Amniotic stem cell (primary cell): ENCODE measurements around the gene TIMM23B.
"Not testable (repeated sequence)": the region's sequence is repeated elsewhere in the genome, so short reads cannot be mapped to it uniquely, and the experiment has no call there.

Source experiments
- DNase-seq: peaks from one replicate; lab custom pipeline; 2025; lab: John Stamatoyannopoulos, UW

TIMM23B gene, protein sequence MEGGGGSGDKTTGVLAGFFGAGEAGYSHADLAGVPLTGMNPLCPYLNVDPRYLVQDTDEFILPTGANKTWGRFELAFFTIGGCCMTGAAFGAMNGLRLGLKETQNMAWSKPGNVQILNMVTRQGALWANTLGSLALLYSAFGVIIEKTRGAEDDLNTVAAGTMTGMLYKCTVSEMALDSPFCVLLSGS

DNA sequence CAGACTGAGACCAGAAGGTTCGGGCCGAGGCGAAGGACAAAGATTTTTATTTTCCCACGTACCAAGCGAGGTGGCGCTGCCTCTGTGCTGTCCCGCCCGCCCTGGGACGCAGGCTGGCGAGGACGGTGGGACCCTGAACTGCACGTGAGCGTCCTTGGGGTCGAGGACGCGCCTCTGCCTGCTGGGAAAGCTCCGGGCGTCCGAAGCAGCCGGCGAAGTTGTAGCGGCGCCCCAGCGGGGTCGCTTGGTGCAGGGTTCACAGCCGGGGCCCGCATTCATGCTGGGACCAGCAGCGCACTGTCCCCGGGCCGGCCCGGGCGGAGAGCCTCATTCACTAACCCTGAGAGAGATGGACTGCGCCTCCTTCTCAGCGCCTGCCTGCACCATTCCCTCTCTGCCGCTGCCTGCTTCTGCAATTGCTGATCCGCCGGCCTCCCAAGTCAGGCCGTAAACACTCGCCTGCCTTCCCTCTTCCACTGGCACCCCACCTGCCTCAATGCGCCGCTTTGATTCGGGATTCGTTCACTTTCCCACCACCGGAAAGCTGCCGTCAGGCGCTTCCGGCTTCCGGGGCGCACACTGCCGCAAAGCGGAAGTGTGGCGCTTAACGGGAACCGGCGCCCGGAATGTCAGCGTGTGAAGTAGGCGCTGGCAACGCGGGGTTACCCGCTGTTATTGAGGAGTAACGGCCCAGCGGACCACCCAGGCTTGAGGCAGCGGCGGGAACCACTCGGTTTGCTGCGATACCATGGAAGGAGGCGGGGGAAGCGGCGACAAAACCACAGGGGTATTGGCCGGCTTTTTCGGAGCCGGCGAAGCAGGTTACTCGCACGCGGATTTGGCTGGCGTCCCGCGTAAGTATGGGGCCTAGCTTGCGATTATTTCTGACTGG is at the start of gene TIMM23B, which contains the start of gene PARG:
TIMM23B (plus strand) TSS at position 607 of the 892 bp plus-strand sequence; CDS start at position 749, 142 bp downstream.
PARG (minus strand) TSS at position 581 of the 892 bp plus-strand sequence; CDS start at position 279, 302 bp downstream.
- peak; percentile 28 for DNase-seq

DNA sequence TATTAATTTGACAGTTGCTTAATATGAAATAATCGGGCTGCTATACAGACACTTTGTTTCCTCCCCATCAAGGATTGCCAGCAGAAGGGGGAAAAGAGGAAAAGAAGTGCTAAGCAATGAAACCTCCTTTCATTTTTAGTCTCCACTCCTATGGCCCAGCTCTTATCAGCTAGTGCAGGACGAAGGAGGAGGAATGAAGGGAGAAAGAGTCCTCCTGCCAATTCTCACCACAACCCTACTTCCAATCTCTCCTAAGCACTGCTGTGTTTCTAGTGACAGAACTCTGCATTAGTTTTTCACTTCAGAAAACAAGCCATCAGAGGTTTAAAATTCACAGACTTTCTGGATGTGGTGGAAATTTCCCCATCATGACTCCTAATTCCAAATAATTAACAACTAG is 41.9 kb upstream of the TIMM23B start:
- DNase-seq = not testable (repeated sequence)

DNA sequence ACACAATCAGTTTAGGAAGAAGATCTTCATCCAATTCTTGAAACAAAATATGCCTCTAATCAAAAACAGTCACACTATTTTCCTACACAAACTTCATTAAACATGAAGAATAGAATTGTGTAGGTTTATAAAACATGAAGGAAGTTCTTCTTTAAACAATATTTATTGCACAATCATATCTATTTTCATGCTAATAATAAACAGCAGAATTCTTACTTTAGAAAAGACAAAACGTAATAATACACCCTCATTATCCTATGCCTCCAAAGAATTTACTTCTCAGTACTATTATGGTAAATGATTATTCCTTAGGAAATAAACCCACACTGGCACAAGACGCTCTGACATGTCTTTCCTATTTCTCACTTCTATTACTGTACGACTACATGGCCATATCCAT is 41.4 kb upstream of the TIMM23B start:
- DNase-seq = not testable (repeated sequence)

DNA sequence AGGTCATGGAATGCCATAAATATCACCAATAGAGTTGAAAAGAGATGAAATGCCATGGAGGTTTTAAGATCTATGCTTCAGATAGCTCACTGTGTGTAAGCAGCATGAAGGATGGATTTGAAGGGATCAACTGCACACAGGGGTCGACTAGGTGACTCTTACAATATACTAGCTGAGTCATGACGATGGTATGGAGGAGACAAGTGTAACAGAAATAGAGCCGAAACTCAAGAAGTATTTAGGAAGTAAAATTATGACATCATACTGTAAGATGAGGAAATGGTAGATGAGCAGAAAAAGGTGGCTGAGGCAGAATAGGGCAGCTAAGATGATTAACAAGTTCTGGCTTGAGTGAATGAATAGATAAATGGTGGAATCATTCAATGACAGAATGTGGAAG is 38.0 kb upstream of the TIMM23B start:
- DNase-seq = not testable (repeated sequence)

DNA sequence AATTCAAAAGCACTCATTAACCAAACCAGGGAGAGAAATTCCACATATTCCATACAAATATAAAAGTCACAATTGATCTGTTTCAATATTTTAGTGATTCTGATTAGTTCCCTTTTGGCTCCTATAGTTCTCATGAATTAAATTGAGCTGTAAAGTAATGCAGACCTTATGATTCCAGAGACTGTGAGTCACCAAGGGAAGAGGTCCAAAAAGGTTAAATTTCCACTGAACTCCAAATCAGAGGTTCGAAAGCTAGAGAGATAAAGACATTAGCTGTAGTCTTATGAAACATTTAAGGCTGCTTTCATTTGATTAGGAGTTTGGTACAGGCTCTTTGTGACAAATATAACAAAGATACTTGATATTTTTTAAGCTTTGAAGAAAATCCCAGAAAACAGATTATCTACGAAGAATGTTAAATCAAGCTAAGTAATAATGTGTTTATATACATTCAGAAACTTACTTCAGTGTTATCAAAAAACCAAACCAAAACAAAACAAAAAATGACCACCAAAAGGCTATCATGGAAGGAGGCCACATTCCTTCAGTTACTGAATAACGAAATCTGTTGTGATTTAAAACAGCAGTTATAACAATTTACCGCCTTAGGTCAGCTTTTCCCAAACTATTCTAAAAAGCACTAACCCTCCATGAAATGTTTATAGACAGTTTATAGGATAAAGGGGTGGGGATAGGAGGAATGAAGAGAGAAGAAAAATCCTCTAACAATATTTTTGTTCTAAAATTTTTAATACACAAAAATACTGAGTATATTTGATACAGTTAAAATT is 33.4 kb upstream of the TIMM23B start:
- not testable (repeated sequence) for DNase-seq

DNA sequence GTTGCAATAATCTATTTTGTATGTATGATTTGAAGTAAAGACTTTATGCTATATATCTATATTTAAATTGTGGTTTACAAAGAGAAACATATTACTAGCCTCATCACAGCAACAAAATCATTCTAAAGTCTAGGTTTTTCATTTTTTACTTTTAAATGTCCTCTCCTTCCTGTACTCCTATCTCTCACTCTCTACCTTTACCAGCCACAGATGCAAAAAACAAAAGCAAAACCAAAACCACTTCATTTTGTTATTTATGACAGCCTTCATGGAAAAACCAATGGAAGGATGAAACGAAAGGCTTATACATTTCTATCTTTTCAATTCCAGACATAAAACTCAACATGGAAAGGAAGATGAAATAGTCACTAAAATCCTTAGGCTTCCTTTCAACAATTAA is 31.6 kb upstream of the TIMM23B start:
- not testable (repeated sequence) for DNase-seq

DNA sequence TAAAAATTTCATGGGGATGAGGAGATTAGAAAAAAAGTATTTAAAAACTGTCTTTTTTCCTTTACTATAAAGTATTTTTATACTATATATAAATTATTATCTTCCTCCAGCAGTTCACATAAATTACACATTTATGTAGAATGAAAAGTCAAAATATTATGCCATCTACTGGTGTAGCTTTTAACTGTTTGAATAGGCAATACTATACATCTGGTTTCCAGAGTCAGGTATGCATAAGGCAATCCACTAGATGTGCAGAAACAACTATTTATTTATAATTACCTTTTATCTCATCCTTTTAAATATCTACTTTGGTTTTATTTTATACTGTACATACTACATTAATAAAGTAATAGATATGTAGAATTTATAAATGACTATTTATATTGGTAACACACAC is 25.4 kb upstream of the TIMM23B start:
- DNase-seq = not testable (repeated sequence)

DNA sequence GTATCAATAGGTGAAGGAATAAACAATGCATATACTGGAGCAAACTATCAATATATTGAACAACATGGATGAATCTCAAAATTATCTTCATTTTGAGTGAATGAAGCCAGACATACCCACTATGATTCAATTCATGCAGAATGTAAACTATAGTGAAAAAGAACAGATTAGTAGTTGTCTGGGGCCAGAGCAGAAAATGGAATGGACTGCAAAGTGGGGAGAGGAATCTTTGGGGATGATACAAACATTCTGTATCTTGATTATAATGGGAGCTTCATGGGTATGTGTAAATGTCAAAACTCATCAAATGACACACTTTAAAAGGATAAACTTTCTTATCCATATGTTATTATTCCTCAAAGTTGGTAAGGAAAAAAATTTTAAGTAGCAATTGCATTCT is 23.9 kb upstream of the TIMM23B start:
- DNase-seq = not testable (repeated sequence)

DNA sequence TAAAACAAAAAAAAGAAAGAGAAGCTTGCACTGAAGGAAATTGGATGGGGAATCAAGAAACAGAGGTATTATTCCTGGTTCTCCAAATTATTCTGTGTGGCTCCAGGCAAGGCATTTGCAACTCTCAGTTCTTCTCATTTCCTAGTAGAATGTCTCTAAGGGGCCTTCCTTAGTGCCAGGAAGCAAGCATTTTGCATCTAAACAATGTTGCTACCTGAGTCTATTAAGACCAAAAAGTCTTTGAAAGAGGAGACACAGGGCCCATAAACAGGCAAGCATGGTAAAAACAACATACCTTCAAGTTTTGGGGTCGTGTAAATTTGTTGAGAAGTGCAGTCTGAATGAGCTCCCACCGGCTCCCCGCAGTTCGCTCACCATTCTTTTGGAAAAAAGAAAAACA is 19.8 kb upstream of the TIMM23B start:
- DNase-seq = not testable (repeated sequence)

DNA sequence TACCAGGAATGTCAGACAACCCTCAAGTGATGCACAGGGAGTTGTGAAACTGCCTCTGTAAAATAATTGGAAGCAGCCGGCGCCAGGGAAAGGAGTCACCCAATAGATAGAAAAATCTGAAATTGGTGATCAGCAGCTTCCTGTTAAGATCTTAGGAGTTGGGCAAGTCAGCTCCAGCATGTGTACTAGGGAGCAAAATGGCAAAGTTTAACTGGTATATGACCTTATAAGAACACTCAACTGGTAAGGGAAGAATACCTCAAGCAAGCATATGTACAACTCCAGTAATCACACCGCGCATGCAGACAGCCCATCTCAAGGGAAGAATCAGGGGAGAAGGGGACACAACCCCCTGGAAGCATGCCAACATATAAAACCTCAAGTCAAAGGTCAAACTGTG is 18.3 kb upstream of the TIMM23B start:
- DNase-seq = not testable (repeated sequence)

DNA sequence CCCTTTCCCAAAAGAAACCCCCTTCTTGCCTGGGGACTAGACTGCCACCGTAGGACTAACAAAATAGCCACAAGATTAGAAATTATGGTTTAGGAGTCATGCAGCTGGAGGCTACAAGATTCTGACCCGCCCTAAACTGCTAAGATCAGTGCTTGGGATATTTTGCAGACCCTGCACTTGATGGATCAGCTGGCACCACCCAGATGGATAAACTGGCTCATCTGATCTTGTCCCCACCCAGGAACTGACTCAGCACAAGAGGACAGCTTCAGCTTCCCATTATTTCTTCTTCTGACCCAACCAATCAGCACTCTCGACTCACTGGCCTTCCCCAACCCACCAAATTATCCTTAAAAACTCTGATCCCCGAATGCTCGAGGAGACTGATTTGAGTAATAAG is 10.6 kb upstream of the TIMM23B start:
- DNase-seq = not testable (repeated sequence)

DNA sequence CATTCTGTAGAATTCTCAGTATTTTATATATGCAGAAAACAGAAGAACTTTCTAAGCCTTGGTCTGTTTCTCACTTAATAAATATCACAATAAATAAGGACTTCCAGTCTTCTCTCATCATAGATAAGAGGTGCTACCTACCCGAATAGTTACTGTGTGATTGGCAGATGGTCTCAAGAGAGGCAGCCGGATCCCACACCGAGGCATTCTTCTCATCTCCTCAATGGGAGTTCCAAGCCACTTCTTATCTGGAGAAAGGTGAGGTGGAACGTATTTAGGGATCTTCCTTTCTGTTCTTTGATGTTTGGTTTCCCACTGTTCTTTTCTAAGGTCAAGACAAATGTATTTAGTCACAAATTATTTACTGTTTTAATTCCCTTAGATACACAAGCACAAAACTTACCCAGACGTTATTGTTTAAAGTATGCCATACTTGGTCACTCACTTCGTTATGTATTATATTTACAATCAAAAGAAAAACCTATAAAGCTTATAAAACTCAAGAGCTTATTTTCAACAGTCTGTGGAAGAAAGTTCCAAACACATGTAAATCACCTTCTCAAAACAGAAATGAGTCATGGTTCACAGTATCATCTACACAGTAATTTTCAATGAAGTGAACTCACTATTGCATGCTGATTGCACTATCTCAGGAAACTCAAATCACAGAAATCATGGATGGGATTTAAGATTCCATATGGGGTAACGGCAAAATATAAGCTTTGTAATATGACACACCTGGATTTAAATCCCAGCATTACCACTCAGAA is 9.7 kb upstream of the TIMM23B start:
- not testable (repeated sequence) for DNase-seq

DNA sequence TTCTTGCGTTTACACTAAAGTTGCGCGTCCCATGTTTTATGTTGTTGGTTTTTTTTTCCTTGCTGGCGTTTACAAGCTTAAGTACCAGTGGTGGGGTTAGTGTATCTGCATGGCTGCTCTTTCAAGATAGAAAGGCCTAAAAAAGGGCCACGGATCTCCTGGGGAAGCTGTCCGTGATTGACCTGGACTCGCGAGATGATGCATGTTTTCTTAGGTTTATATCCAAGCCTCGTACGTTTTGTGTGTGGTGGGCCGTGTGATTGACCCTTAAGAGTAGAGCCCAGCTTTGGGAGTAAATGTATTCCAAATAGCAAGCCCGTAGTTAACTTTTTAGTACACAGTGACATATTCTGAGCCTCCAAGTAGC is 469 bp downstream of the TIMM23B start:
- not testable (repeated sequence) for DNase-seq

DNA sequence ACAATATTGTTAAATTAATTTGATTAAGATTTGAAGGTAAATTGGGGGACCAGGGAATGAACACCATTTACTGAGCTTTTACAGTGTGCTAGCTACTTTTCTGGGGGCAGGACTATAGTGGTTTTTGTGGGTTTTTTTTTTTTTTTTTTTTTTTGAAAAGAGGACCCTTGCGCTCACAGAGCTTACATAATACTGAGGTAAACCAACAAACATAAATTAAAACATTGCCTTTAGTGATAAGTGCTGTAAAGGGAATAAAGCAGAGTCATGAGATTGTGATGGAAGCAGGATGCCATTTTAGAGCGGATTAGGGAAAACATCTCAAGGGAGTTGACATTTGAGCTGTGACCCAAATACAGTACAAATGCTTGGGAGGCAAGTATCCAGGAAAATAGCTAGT is 1.8 kb downstream of the TIMM23B start:
- DNase-seq = not testable (repeated sequence)

DNA sequence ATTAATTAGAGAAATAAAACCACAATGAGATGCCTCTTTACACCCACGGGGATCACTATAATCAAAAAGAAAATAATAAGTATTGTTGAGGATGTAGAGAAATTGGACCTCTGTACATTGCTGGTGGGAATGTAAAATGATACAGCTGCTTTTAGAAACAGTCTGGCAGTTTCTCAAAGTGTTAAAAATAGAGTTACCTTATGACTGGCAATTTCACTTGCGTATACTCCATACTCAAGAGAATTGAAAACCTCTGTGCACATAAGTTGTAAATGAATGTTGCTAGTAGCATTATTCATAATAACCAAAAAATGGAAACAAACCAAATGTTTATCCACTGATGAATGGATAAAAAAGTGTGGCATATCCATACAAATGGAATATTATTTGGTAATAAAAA is 6.3 kb downstream of the TIMM23B start:
- not testable (repeated sequence) for DNase-seq

DNA sequence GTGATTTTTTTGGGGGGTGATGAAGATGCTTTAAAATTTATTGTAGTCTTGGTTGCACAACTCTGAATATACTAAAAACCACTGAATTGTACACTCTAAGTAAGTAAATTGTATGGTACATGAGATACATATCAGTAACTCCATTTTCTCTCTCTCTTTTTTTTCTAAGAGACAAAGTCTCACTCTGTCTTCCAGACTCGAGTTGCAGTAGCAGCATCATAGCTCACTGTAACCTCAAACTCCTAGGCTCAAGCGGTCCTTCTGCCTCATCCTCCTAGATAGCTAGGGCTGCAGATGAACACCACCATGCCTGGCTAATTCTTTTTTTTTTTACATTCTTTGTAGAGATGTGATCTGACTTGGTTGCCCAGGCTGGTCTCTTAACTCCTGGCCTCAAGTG is 6.9 kb downstream of the TIMM23B start:
- DNase-seq = not testable (repeated sequence)

DNA sequence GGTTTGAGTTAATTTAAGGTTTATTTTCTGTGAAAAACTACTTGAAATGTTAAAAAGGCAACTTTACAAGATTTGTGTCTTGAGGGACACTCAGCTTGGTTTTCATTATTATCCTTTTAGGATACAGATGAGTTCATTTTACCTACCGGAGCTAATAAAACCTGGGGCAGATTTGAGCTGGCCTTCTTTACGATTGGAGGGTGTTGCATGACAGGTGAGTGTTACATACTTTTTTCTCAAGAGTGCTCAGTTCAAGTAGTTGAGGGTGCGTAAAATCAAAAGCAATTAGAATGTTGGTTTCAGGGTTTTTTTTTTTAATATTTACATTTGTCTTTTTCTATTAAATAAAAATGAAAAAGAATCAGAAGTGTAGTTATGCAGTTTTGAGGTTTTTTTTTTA is 10.2 kb downstream of the TIMM23B start:
- not testable (repeated sequence) for DNase-seq

DNA sequence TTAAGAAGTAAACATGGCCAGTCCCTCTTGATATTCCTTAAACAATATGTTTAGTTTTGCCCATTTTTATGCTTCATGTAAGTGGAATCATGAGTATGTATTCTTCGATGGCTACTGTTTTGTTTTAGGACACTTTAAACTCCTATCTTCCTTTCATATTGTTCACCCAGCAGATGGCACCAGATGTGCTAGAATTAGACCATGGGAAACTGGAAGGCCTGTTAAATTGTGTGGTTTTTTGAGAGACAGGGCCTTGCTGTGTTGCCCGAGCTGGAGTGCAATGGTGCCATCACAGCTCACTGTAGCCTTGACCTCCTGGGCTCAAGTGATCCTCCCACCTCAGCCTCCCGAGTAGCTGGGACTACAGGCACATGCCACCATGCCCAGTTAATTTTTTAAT is 11.3 kb downstream of the TIMM23B start:
- DNase-seq = not testable (repeated sequence)

DNA sequence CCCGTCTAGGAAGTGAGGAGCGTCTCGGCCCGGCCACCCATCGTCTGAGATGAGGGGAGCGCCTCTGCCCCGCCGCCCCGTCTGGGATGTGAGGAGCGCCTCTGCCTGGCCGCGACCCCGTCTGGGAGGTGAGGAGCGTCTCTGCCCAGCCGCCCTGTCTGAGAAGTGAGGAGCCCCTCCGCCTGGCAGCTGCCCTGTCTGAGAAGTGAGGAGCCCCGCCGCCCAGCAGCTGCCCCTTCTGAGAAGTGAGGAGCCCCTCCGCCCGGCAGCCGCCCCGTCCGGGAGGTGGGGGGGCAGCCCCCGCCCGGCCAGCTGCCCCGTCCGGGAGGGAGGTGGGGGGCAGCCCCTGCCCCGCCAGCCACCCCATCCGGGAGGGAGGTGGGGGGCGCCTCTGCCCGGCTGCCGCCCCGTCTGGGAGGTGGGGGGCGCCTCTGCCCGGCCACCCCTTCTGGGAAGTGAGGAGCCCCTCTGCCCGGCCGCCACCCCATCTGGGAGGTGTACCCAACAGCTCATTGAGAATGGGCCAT is 28.5 kb downstream of the TIMM23B start:
- DNase-seq = not testable (repeated sequence)

DNA sequence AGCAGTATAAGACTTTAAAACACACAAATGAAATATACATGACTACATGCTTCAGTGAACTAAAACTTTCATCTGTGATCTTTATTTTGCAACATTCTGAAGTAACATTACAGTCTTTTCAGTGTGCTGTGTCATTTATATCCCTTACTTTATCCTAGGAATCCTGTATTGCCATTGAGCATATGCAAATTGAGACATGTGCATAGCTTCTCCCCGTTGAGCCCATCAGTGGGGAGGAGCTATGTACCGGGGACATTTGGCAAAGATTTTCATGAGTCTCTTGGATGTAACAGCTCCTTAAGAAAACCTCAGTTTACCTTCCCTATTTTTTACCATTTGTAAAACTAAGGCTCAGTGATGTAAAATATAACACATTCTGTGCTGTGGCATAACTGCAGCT is 29.6 kb downstream of the TIMM23B start:
- not testable (repeated sequence) for DNase-seq

DNA sequence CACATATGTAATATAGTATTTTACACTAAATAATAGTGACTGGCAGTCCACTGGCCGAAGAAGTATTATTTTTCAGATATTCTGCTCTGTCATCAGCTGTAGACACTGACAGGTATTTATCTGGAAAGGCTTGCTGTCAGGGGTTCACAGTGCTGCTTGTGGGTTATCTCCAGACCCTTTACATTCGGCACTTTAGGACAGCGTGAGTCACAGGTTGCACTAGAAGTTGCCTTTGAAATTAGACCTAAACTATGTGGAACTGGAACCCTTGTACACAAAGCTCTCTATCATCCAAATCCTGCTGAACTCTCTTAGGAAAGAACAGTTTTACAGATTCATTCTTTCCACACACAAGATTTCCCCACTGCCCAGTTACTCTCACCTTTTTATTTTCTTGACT is 30.2 kb downstream of the TIMM23B start:
- not testable (repeated sequence) for DNase-seq
